ENCODE results near the gene TMPRSS3. TPM values are rescaled to one million over a fixed set of nuclear protein-coding genes. Genes with fewer than 3 reads are reported as not detected.

The TMPRSS3 gene
- total and polyA plus RNA-seq, 2 of the 13 experiments (the other 11 are each of a cell fraction or from before 2014, with no cell fraction given) = 2.8 to 16.9 TPM

- WGBS (ENCODE audit: low lambda C conversion rate) = no CpG with 5 or more reads among the region's 1 CpG
- FAIRE-seq = no peak
- CTCF ChIA-PET (ENCODE audit: low intra/inter-chr PET ratio, low total read pairs) = no interaction called here
These were observed 33.2 kb upstream of the TMPRSS3 start for GRCh38 chr21:42429021-42429420.

GRCh38 chr21:42427809-42428419, 32.1 kb upstream of the TMPRSS3 start:
- BruUV-seq (replicated peaks) = no TSS peak
- in situ Hi-C loops (cut with HindIII; ENCODE audit: extremely low pct_ligation_motif_present, low pct_unique_long_range_greater_than_20kb) = no loop called here
- FAIRE-seq (no peak), ATAC-seq (no peak), DNase-seq (ENCODE audit: low spot score) (no peak)
- no peak overlapping the region for H3K27ac ChIP-seq (ENCODE audit: extremely low read length, insufficient read depth, low read length)
- peak; percentile 72; the same call in 1 of the 2 replicates for TF ChIP-seq CEBPB (IDR thresholded peaks at IDR 0.05; ENCODE audit: borderline replicate concordance, low read depth, low read length)
- TF ChIP-seq PAX8 (CRISPR knock-in tag; IDR thresholded peaks at IDR 0.05; ENCODE audit: borderline replicate concordance) = no peak
- TF ChIP-seq, protein P1, sequence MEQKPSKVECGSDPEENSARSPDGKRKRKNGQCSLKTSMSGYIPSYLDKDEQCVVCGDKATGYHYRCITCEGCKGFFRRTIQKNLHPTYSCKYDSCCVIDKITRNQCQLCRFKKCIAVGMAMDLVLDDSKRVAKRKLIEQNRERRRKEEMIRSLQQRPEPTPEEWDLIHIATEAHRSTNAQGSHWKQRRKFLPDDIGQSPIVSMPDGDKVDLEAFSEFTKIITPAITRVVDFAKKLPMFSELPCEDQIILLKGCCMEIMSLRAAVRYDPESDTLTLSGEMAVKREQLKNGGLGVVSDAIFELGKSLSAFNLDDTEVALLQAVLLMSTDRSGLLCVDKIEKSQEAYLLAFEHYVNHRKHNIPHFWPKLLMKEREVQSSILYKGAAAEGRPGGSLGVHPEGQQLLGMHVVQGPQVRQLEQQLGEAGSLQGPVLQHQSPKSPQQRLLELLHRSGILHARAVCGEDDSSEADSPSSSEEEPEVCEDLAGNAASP (CRISPR knock-in tag; IDR thresholded peaks at IDR 0.05; ENCODE audit: borderline replicate concordance) = peak; percentile 24; the same call in 1 of the 2 replicates
- peak in 1 of 2 experiments; percentile 85; a peak in 2 of 4 replicates for TF ChIP-seq ATF4 (CRISPR knock-in tag; IDR thresholded peaks at IDR 0.05)
- H4K20me1 ChIP-seq (ENCODE audit: insufficient read depth, low read length) = no peaks in the 10 kb centered on the region
- peaks cover 1 to 16% of the 10 kb centered on the region in 2 experiments; a peak in 1 of 5 replicates for H3K27me3 ChIP-seq (ENCODE audit: control insufficient read depth in 1 of 2, insufficient read depth in 2 of 2, low read length in 2 of 2)
- ChIA-PET POLR2A (no interaction called here), CTCF (ENCODE audit: low intra/inter-chr PET ratio, low total read pairs) (no interaction called here)
- H3K4me1 ChIP-seq (ENCODE audit: insufficient read depth, low read length) = peaks cover 28% of the 10 kb centered on the region
- intact Hi-C loops (cut with micrococcal nuclease; ENCODE audit: unreplicated experiment) = no loop called here
- no peak overlapping the region for H3K4me3 ChIP-seq (replicated peaks in 1 of 3; ENCODE audit: insufficient read depth in 1 of 3, low read depth in 2 of 3, low read length in 3 of 3)
- WGBS (ENCODE audit: low lambda C conversion rate) = 35% methylated on average over 6 of the region's 10 CpGs
- H3K9me3 ChIP-seq (ENCODE audit: low read length) = no peaks in the 10 kb centered on the region
- no peak overlapping the region for H2AFZ ChIP-seq (ENCODE audit: low read length)
- no peaks in the 10 kb centered on the region for H3K79me2 ChIP-seq (ENCODE audit: insufficient read depth, low read length)
- H3K4me2 ChIP-seq (ENCODE audit: low read depth, low read length) = no peak overlapping the region
- no peaks in the 10 kb centered on the region for H3K36me3 ChIP-seq (replicated peaks in 1 of 2; ENCODE audit: control insufficient read depth in 1 of 2, insufficient read depth in 2 of 2, low read length in 2 of 2)
- no peak overlapping the region for H3K9ac ChIP-seq (ENCODE audit: insufficient read depth, low read depth, low read length)

More at GRCh38 chr21:42429021-42429420, 33.2 kb upstream of the TMPRSS3 start:
- no peak overlapping the region for H3K27ac ChIP-seq (ENCODE audit: extremely low read length, insufficient read depth, low read length)
- intact Hi-C loops (cut with micrococcal nuclease; ENCODE audit: unreplicated experiment) (no loop called here), in situ Hi-C loops (cut with HindIII; ENCODE audit: extremely low pct_ligation_motif_present, low pct_unique_long_range_greater_than_20kb) (no loop called here)
- H3K27me3 ChIP-seq (ENCODE audit: control insufficient read depth in 1 of 2, insufficient read depth in 2 of 2, low read length in 2 of 2) = peaks cover 0 to 11% of the 10 kb centered on the region in 2 experiments; a peak in 1 of 5 replicates
- no peak overlapping the region for H3K4me3 ChIP-seq (replicated peaks in 1 of 3; ENCODE audit: insufficient read depth in 1 of 3, low read depth in 2 of 3, low read length in 3 of 3)
- POLR2A ChIA-PET = no interaction called here
- TF ChIP-seq ZNF782 (CRISPR knock-in tag; IDR thresholded peaks at IDR 0.05; ENCODE audit: borderline replicate concordance) (no peak), ZBTB38 (CRISPR knock-in tag; IDR thresholded peaks at IDR 0.05) (no peak), ZNF713 (CRISPR knock-in tag; IDR thresholded peaks at IDR 0.05) (no peak)
- H3K4me2 ChIP-seq (ENCODE audit: low read depth, low read length) = no peak overlapping the region
- H3K4me1 ChIP-seq (ENCODE audit: insufficient read depth, low read length) = peaks cover 27% of the 10 kb centered on the region
- no peaks in the 10 kb centered on the region for H3K79me2 ChIP-seq (ENCODE audit: insufficient read depth, low read length)
- ATAC-seq (no peak), DNase-seq (ENCODE audit: low spot score) (no peak)
- H4K20me1 ChIP-seq (ENCODE audit: insufficient read depth, low read length) = no peaks in the 10 kb centered on the region
- no peaks in the 10 kb centered on the region for H3K36me3 ChIP-seq (replicated peaks in 1 of 2; ENCODE audit: control insufficient read depth in 1 of 2, insufficient read depth in 2 of 2, low read length in 2 of 2)
- no peak overlapping the region for H3K9ac ChIP-seq (ENCODE audit: insufficient read depth, low read depth, low read length)
- BruUV-seq (replicated peaks) = no TSS peak
- no peak overlapping the region for H2AFZ ChIP-seq (ENCODE audit: low read length)
- H3K9me3 ChIP-seq (ENCODE audit: low read length) = no peaks in the 10 kb centered on the region

Data from HepG2 (cell line).